Measurements from ENCODE around the gene SERF2.

- TF ChIP-seq CTCF (IDR thresholded peaks at IDR 0.05; ENCODE audit: poor library complexity, severe bottlenecking) (no peak), RAD21 (conservative IDR thresholded peaks at IDR 0.05) (no peak), POLR2AphosphoS5 (IDR thresholded peaks at IDR 0.05) (peak; percentile 56), REST (IDR thresholded peaks at IDR 0.05; ENCODE audit: borderline replicate concordance) (no peak), EZH2 (IDR thresholded peaks at IDR 0.05; ENCODE audit: borderline replicate concordance, insufficient read depth, low read length, poor library complexity, severe bottlenecking) (no peak), EP300 (conservative IDR thresholded peaks at IDR 0.05; ENCODE audit: poor library complexity, severe bottlenecking) (peak; percentile 89), MXI1 (conservative IDR thresholded peaks at IDR 0.05; ENCODE audit: poor library complexity, severe bottlenecking) (peak; percentile 66)
Observed at GRCh38 chr15:43751885-43752284, 40.2 kb upstream of the SERF2 start.

All from neural cell (in vitro differentiated cells).